Sigmoid colon (tissue), 4 donors: Measurements from ENCODE around the gene ANTXRL.

ENCODE experiments used
- EP300 ChIP-seq, 4 donors: sonication (generic); formaldehyde crosslinking; IDR thresholded peaks; one replicate each; pipeline ENCODE4 v1.6.1; 2017; ENCODE audit warnings: antibody characterized with exemption in 4 of 4
- POLR2A ChIP-seq, 2 donors: fragments of 450-650 bp; IDR thresholded peaks; one replicate each; pipeline ENCODE4 v1.6.1; 2016; ENCODE audit warnings: antibody characterized with exemption in 2 of 2, mild to moderate bottlenecking in 2 of 2, moderate library complexity in 2 of 2
- TF ChIP-seq, protein P1 (sequence below), 4 experiments: fragments of 450-650 bp in 3 of 4; fragments of 200-600 bp in 1 of 4; IDR thresholded peaks; one replicate each; pipeline ENCODE4 v1.5.1; 2016 to 2019; ENCODE audit warnings: antibody characterized with exemption in 4 of 4, mild to moderate bottlenecking in 3 of 4, moderate library complexity in 2 of 4

DNA sequence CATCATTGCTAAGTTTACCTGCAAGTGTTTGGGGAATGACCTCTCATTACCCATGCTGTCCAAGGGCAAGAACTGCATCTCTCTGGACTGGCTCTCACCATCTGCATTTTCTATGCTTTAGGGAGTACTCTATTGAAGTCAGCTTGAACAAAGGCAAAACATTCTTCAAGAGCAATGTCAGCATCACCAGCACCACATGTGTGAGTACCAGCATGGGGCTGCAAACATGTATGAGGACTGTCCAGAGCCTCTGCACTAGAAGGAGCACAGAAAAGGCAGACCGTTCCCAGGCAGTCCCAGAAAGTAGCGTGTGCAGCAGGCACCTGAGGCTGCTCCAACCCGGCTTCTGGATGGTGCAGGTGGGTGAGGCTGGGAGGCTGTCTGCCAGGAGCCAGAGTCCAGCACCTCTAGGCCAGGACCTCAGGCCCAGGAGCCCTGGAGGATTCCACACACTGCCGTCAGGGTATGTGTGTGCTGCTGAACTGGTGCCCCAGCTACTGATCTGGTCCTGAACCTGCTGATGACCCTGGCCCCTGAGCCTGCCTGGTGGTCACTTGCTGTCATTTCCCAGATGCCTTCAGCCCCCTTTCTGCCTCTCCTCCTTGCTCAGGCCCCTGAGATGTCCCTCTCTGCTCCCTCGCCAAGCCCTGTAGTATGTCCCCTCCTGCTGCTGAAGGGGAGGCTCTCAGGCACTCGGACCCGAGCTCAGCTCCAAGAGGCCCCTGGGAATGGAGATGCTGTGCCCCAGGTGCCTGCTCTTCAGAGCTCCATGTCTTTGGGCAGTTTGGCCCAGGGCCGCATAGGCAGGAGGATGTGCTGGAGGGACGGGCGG, 20.7 kb downstream of the ANTXRL start:
- TF ChIP-seq, protein P1, sequence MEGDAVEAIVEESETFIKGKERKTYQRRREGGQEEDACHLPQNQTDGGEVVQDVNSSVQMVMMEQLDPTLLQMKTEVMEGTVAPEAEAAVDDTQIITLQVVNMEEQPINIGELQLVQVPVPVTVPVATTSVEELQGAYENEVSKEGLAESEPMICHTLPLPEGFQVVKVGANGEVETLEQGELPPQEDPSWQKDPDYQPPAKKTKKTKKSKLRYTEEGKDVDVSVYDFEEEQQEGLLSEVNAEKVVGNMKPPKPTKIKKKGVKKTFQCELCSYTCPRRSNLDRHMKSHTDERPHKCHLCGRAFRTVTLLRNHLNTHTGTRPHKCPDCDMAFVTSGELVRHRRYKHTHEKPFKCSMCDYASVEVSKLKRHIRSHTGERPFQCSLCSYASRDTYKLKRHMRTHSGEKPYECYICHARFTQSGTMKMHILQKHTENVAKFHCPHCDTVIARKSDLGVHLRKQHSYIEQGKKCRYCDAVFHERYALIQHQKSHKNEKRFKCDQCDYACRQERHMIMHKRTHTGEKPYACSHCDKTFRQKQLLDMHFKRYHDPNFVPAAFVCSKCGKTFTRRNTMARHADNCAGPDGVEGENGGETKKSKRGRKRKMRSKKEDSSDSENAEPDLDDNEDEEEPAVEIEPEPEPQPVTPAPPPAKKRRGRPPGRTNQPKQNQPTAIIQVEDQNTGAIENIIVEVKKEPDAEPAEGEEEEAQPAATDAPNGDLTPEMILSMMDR (IDR thresholded peaks at IDR 0.05) = no peak
- TF ChIP-seq EP300 (IDR thresholded peaks at IDR 0.05) (no peak), POLR2A (IDR thresholded peaks at IDR 0.05) (no peak)
